Gastrocnemius medialis (tissue), 4 donors: ENCODE data around the gene C18orf63. TPM values are rescaled to one million over a fixed set of nuclear protein-coding genes. Genes with fewer than 3 reads are reported as not detected.

ENCODE experiments used
- ATAC-seq, 2 donors: fragments of 150-250 bp; one replicate each; pipeline ENCODE4 v1.9.1; 2016
- DNase-seq, 2 donors: peaks; one replicate each; pipeline ENCODE4 v3.0.0-alpha.2; 2019
- H3K27ac ChIP-seq, 4 donors: fragments of 200-600 bp; sonication (generic); 1 replicate in 1 of 4; 2 replicates in 3 of 4; pipeline ENCODE4 v1.5.1; 2016 to 2018; ENCODE audit warnings: mild to moderate bottlenecking in 2 of 4, moderate library complexity in 1 of 4
- H3K27me3 ChIP-seq, 3 donors: fragments of 200-600 bp; sonication (generic) in 2 of 3; 1 replicate in 1 of 3; 2 replicates in 2 of 3; pipeline versions ENCODE4 v1.5.1 to v1.6.0; 2016 to 2019; ENCODE audit warnings: mild to moderate bottlenecking in 1 of 3, moderate library complexity in 1 of 3
- H3K36me3 ChIP-seq, 2 donors: fragments of 200-600 bp; sonication (generic) in 1 of 2; one replicate each; pipeline ENCODE4 v1.5.1; 2017 to 2018
- H3K4me1 ChIP-seq, 2 donors: fragments of 200-600 bp; sonication (generic) in 1 of 2; one replicate each; pipeline ENCODE4 v1.5.1; 2016 to 2017; ENCODE audit warnings: mild to moderate bottlenecking in 2 of 2
- H3K4me3 ChIP-seq, 4 donors: fragments of 200-600 bp; sonication (generic) in 3 of 4; 1 replicate in 1 of 4; 2 replicates in 3 of 4; pipeline ENCODE4 v1.5.1; 2016 to 2019; ENCODE audit warnings: mild to moderate bottlenecking in 2 of 4
- H3K9me3 ChIP-seq, 3 donors: fragments of 200-600 bp; sonication (generic) in 2 of 3; 1 replicate in 1 of 3; 2 replicates in 2 of 3; pipeline ENCODE4 v1.5.1; 2016 to 2019
- POLR2A ChIP-seq, 2 donors: fragments of 450-650 bp; IDR thresholded peaks; one replicate each; pipeline ENCODE4 v1.6.1; 2017; ENCODE audit warnings: antibody characterized with exemption in 2 of 2, mild to moderate bottlenecking in 2 of 2, moderate library complexity in 2 of 2
- in situ Hi-C, 4 donors: fragments of 200-750 bp; cut with MboI; loops; one replicate each; pipeline versions ENCODE4 v1.15.0 to v1.8.0; 2017; ENCODE audit warnings: low sequenced_read_pairs in 4 of 4
- intact Hi-C: fragments of 100-400 bp; cut with DNase I; formaldehyde crosslinking; loops from one replicate; pipeline ENCODE4 v1.15.1; 2023; ENCODE audit warnings: low total_unique reads
- total RNA-seq, 4 donors: library from RNA; depleted of rRNA; stranded (reverse); fragments of >200 nt; gene quantifications; one replicate each; pipeline versions ENCODE4 v1.1.0 to v1.2.3, GENCODE V29; 2016
- TF ChIP-seq, protein P1 (sequence below), 5 experiments: fragments of 450-650 bp in 3 of 5; fragments of 200-600 bp in 2 of 5; sonication (generic) in 2 of 5; IDR thresholded peaks in 4 of 5; conservative IDR thresholded peaks in 1 of 5; 1 replicate in 4 of 5; 2 replicates in 1 of 5; pipeline ENCODE4 v1.5.1; 2016 to 2019; ENCODE audit warnings: antibody characterized with exemption in 5 of 5, mild to moderate bottlenecking in 3 of 5, moderate library complexity in 3 of 5

Gene C18orf63
- total RNA-seq, 4 donors from 2014 or later: not detected

DNA sequence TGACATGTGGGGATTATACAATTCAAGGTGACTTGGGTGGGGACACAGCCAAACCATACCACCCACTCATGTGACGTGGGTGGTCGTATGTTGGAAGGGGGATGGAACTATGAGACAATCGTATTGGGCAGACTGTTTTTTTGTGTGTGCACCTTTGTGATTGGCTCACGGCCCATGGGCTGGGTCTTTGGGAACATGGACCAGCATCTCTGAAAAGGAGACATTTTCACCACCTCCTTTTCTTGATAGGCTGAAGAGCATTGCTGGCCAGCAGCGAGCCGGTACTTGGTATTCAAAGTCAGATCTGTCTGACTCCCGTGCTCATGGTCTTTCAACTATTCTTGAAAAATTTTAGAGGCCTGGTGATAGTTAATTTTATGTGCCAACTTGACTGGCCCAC is 79.4 kb downstream of the C18orf63 start:
- Histone ChIP-seq H3K27me3 (no peaks in the 10 kb centered on the region), H3K4me3 (no peak overlapping the region), H3K4me1 (peaks cover 3 to 8% of the 10 kb centered on the region in 2 donors), H3K27ac (no peak overlapping the region), H3K36me3 (no peaks in the 10 kb centered on the region), H3K9me3 (no peaks in the 10 kb centered on the region)
- intact Hi-C loops: no loop called here
- ATAC-seq (no peak), DNase-seq (no peak)
- in situ Hi-C loops: no loop called here
- TF ChIP-seq, protein P1, sequence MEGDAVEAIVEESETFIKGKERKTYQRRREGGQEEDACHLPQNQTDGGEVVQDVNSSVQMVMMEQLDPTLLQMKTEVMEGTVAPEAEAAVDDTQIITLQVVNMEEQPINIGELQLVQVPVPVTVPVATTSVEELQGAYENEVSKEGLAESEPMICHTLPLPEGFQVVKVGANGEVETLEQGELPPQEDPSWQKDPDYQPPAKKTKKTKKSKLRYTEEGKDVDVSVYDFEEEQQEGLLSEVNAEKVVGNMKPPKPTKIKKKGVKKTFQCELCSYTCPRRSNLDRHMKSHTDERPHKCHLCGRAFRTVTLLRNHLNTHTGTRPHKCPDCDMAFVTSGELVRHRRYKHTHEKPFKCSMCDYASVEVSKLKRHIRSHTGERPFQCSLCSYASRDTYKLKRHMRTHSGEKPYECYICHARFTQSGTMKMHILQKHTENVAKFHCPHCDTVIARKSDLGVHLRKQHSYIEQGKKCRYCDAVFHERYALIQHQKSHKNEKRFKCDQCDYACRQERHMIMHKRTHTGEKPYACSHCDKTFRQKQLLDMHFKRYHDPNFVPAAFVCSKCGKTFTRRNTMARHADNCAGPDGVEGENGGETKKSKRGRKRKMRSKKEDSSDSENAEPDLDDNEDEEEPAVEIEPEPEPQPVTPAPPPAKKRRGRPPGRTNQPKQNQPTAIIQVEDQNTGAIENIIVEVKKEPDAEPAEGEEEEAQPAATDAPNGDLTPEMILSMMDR (IDR thresholded peaks at IDR 0.05 in 4 of 5, conservative IDR thresholded peaks at IDR 0.05 in 1 of 5): no peak
- TF ChIP-seq POLR2A (IDR thresholded peaks at IDR 0.05): no peak

DNA sequence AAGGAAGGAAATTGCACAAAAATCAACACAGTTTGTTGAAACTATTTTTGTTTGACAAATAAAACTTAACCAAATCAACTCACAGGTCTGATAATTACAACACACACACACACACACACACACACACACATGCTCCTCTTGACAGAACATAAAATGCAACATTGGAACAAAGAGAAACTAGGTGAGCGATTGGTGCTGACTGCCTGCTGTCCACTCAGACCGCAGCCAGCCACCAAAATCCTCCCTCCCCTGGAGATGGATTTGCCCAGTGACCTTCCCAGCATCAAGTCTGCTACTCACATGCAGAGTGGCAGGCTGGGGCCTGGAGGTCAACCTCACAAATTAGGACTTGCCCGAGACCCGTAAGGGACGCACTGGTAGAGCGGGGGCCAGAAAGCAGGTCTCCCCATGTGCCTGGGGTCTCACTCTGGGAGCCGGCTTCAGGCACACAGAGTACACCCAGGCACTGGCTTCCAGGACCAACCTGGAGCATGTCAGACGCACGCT is 80.1 kb downstream of the C18orf63 start:
- no peak for DNase-seq
- no peaks in the 10 kb centered on the region for H3K36me3 ChIP-seq
- H3K27ac ChIP-seq: no peak overlapping the region
- no peaks in the 10 kb centered on the region for H3K27me3 ChIP-seq
- H3K4me3 ChIP-seq: no peak overlapping the region
- TF ChIP-seq POLR2A (IDR thresholded peaks at IDR 0.05): no peak
- TF ChIP-seq, protein P1 (IDR thresholded peaks at IDR 0.05 in 4 of 5, conservative IDR thresholded peaks at IDR 0.05 in 1 of 5): no peak
- H3K9me3 ChIP-seq: no peaks in the 10 kb centered on the region
- in situ Hi-C loops: no loop called here
- intact Hi-C loops: no loop called here
- no peak for ATAC-seq
- H3K4me1 ChIP-seq: peaks cover 3 to 8% of the 10 kb centered on the region in 2 donors

DNA sequence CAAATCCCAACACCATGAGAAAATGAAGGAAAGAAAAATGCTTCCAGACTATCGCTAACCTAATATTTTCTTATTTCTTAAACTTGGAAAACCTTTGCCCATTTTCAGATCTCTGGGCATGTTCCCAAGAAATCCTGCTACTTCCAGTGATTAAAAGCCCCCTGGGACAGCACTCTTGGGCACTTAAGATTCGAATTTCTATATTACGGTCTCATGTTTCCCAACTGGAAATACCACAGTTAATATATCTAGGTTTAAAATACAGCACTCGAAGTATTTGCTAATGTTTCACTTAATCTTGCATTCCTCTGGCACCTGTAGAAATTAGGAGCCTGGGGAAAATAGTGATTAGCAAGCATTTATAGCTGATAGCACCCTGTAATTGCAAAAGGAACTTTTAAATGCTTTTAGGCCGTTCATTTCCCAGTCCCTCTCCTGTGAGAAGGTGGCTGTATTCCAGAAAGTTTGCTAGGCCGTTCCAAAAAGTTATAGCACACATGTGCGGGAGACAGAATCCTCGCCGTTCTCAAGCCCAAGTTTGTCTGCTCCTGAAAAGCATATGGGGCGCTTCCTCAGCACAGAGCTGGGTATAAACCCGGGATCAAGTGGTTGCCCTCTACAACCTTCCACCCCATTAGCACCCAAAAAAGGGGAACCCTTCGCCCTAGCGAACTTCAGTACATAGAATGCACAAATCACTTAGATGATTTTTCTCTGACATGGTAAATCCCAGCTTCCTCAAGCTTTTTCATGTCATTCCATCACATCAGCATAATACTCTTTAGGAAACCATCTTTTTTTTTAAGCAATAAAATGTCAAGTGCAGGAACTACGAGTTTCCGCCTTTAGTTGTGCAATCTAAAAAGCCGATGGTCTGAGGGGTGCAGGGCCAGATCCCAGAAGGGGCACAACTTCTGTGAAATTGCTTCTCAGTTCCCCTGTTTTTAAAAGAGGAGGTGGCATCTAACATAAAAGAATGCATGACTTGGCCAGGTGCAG is 80.8 kb downstream of the C18orf63 start:
- no peaks in the 10 kb centered on the region for H3K9me3 ChIP-seq
- no peak for DNase-seq
- no peaks in the 10 kb centered on the region for H3K36me3 ChIP-seq
- no peak for ATAC-seq
- H3K4me1 ChIP-seq: peaks cover 3 to 8% of the 10 kb centered on the region in 2 donors
- intact Hi-C loops: no loop called here
- no peak overlapping the region for H3K4me3 ChIP-seq
- no peak for TF ChIP-seq POLR2A (IDR thresholded peaks at IDR 0.05)
- TF ChIP-seq, protein P1 (IDR thresholded peaks at IDR 0.05 in 4 of 5, conservative IDR thresholded peaks at IDR 0.05 in 1 of 5): no peak
- in situ Hi-C loops: no loop called here
- H3K27me3 ChIP-seq: no peaks in the 10 kb centered on the region
- no peak overlapping the region for H3K27ac ChIP-seq

DNA sequence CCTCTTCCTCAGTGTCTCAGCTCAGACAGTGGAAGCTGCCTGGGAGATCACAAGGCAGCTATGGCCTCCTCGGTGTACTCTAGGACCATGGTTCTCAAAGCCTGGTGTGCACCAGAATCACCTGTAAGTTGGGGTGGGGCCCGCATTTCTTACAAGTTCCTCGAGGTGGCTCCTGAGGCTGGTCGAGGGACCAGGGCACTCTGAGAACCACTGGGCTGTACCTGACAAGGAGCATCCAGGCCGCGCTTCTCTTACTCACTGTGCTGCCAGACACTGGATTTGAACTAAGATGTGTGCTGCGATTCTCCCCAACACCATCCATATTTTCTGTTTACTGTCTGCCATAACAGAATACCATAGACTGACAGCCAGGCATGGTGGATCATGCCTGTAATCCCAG is 81.9 kb downstream of the C18orf63 start:
- Histone ChIP-seq H3K4me3 (no peak overlapping the region), H3K4me1 (peaks cover 3 to 8% of the 10 kb centered on the region in 2 donors), H3K27ac (no peak overlapping the region), H3K9me3 (no peaks in the 10 kb centered on the region), H3K27me3 (no peaks in the 10 kb centered on the region), H3K36me3 (no peaks in the 10 kb centered on the region)
- TF ChIP-seq, protein P1 (IDR thresholded peaks at IDR 0.05 in 4 of 5, conservative IDR thresholded peaks at IDR 0.05 in 1 of 5): no peak
- no peak for TF ChIP-seq POLR2A (IDR thresholded peaks at IDR 0.05)
- no peak for DNase-seq
- intact Hi-C loops: no loop called here
- in situ Hi-C loops: no loop called here
- ATAC-seq: no peak
